Heart left ventricle (tissue), 13 donors: ENCODE measurements around the gene EPHA6.

Source experiments
- POLR2A ChIP-seq, 2 donors: fragments of 450-650 bp; IDR thresholded peaks; one replicate each; pipeline ENCODE4 v1.6.1; 2017; ENCODE audit warnings: antibody characterized with exemption in 2 of 2, mild to moderate bottlenecking in 2 of 2, moderate library complexity in 2 of 2
- TF ChIP-seq, protein P1 (sequence below), 12 donors: fragments of 200-600 bp; sonication (generic) in 4 of 12; IDR thresholded peaks; one replicate each; pipeline versions ENCODE4 v1.5.0 to v1.8.0; 2018 to 2022; ENCODE audit warnings: antibody characterized with exemption in 12 of 12, mild to moderate bottlenecking in 5 of 12
- donor health status: ischemic (EF 13 %, LVEDD 7.1; RV severe dilation, severe dysfunction).
- donor health status: DM: no; HTN: yes; CAD: no.
- donor health status: DM: no; HTN: no; CAD: no.
- donor health status: ischemic (EF 25% LVEDD 6.9; RV normal size, moderate dysfunction).
- donor health status: ischemic (EF 25% LVEDD 5.7; RV mildly dilated, moderate dysfunction).
- donor health status: ischemic (EF 35%, LVEDD 5.7; RV mildly dilated, moderate dysfunction).
- donor health status: nonischemic (EF 11% LVEDD 7.7; RV severe dilation, severe dysfunction).
- donor health status: DM: yes; HTN: yes; CAD: no.
- donor health status: PGD.
- donor health status: ischemic (EF 29% LVEDD 5.4; RV normal size, mild dysfunction).
- donor health status: nonischemic (EF 23%, LVEDD 6.1; RV moderate dilation, normal function).

GRCh38 chr3:97070302-97070701, 255.9 kb downstream of the EPHA6 start:
- TF ChIP-seq, protein P1, sequence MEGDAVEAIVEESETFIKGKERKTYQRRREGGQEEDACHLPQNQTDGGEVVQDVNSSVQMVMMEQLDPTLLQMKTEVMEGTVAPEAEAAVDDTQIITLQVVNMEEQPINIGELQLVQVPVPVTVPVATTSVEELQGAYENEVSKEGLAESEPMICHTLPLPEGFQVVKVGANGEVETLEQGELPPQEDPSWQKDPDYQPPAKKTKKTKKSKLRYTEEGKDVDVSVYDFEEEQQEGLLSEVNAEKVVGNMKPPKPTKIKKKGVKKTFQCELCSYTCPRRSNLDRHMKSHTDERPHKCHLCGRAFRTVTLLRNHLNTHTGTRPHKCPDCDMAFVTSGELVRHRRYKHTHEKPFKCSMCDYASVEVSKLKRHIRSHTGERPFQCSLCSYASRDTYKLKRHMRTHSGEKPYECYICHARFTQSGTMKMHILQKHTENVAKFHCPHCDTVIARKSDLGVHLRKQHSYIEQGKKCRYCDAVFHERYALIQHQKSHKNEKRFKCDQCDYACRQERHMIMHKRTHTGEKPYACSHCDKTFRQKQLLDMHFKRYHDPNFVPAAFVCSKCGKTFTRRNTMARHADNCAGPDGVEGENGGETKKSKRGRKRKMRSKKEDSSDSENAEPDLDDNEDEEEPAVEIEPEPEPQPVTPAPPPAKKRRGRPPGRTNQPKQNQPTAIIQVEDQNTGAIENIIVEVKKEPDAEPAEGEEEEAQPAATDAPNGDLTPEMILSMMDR (IDR thresholded peaks at IDR 0.05): no peak
- TF ChIP-seq POLR2A (IDR thresholded peaks at IDR 0.05): no peak
